Stimulated activated CD4-positive, alpha-beta T cell treated with anti-CD3 and anti-CD28 coated beads, Interleukin-1b, Interleukin-23, amount 100 ng/mL, for 4 hours (primary cell): ENCODE data around the gene TMEM121B.
A peak's percentile ranks its signal among the peaks of the same experiment; 100 is the strongest.
"Not testable (repeated sequence)": the region's sequence is repeated elsewhere in the genome, so short reads cannot be mapped to it uniquely, and the experiment has no call there.

ENCODE experiments used
- DNase-seq, 2 donors: peaks; one replicate each; pipeline ENCODE4 v3.0.0-alpha.2; 2020; ENCODE audit warnings: low read depth in 2 of 2

The TMEM121B gene

GRCh38 chr22:17121233-17122195 lies at the start of gene TMEM121B:
Gene TMEM121B, minus strand, starts transcription at chr22:17121360. Its CDS starts 233 bp downstream, at chr22:17121127.
- DNase-seq = peak in 1 of 2 donors; percentile 12

DNA sequence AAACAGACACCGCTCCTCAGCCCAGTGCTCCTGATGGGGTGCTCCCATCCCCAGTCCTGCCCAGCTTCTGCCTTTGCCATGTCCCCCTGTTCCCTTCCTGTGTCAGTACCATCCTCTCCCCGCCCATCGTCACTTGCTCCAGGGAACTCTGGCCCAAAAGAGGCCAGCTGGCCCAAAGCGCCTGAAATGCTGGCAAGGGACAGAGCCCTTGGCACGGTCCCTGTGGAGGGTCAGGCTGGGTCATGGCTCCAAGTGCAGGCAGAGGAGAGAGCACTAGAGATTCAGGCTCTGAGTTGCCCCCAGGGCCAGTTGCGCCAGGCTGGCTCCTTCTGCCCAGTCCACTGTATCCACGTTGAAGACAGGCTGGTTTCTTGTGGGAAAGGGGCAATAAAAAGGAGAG lies 46.3 kb upstream of the TMEM121B start:
- no peak for DNase-seq

GRCh38 chr22:17164392-17165024 lies 43.3 kb upstream of the TMEM121B start:
- no peak for DNase-seq

GRCh38 chr22:17162731-17163130 lies 41.6 kb upstream of the TMEM121B start:
- no peak for DNase-seq

DNA sequence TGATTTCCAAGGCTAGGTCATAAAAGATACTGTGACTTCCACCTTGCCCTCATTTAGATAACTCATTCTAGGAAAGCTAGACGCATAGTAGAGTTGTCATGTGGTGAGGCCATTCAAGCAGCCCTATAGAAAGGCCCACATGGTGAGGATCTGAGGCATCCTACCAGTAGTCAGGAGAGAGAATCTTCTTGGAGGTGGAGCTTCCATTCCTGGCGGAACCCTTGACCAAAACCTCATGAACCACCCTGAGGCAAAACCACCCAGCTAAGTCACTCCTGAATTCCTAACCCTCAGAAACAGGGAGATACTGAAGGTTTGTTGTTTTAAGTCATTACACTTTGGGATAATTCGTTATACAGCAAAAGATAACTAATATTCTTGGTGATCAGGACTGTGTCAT lies 40.8 kb upstream of the TMEM121B start:
- DNase-seq = no peak

GRCh38 chr22:17159504-17159951 lies 38.4 kb upstream of the TMEM121B start:
- peak; percentile 52 to 64 for DNase-seq

- DNase-seq = peak; percentile 87 to 89
Measured at GRCh38 chr22:17158568-17159503, 37.7 kb upstream of the TMEM121B start, which contains the start of gene HDHD5. Gene HDHD5, minus strand, starts transcription at chr22:17159277. Its CDS starts 26 bp downstream, at chr22:17159251.

DNA sequence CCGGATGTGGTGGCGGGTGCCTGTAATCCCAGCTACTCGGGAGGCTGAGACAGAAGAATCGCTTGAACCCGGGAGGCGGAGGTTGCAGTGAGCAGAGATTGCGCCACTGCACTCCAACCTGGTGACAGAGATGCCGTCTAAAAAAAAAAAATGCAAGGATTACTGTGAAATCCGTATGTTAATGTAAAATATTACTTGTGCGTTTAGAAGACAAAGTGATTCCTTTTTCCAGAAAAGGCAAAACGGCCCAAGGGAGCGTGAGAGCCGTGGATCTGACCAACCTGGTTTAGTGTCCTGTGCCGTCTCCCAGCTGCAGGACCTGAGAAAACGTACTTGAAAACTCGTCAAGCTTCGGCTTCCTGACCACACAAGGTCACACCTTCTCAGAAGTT lies 37.0 kb upstream of the TMEM121B start:
- DNase-seq = no peak

GRCh38 chr22:17157714-17158113 lies 36.6 kb upstream of the TMEM121B start:
- no peak for DNase-seq

DNA sequence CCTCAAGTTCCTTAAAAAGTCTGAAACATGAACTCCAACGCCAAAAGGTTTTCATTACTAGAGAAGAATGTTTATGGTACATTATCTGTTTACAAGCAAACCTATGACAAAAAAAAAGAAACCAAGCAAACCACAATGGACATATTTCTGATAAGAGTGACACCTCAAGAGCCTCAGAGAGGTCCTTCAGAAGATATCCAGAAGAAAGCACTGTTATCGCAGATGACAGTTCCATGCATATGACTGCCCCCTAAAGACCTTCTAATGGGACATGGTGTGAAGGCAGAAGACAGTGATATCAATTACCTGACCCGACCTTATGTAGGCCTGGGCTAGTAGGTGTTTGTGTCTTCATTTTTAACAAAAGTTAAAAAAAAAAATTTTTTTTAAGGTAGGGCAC lies 34.8 kb upstream of the TMEM121B start:
- no peak for DNase-seq

- no peak for DNase-seq
Measured at GRCh38 chr22:17152971-17153370, 31.8 kb upstream of the TMEM121B start.

GRCh38 chr22:17152340-17152739 lies 31.2 kb upstream of the TMEM121B start:
- DNase-seq = no peak

DNA sequence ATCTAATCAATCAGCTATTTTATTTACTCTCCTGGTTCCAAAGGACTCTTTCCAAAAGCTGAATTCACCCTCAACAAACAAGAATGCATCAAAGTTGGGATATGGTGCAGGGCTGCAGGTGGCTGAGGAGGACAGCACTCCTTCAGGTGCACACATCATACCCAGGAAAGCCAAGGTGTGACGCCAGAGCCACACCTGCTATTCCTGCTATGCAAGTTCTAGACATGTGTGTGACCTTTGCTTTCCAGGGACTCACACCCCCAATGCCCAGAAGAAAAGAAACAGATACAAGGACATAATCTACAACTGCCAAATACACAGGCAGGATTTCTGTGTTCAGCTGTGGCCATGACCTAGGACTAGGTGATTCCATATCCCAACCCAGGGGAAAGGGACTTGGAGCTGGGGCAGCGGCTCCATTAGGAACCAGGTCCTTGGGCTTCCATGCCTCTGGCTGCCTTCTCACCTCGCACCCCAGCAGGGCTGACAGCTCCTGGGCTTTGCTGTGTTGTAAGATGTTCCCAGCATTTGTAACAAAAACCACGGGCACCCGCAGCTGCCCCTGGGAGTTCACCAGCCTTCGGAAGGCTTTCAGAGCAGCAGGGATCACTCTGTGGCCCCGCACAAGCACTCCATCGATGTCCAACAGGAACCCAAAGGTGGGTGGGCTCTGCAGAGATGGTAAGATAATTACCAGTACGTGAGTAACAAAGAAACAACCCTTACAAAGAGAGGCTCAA lies 28.1 kb upstream of the TMEM121B start:
- no peak for DNase-seq

GRCh38 chr22:17147458-17147857 lies 26.3 kb upstream of the TMEM121B start:
- DNase-seq = not testable (repeated sequence)

GRCh38 chr22:17145021-17145680 lies 24.0 kb upstream of the TMEM121B start:
- DNase-seq = no peak

DNA sequence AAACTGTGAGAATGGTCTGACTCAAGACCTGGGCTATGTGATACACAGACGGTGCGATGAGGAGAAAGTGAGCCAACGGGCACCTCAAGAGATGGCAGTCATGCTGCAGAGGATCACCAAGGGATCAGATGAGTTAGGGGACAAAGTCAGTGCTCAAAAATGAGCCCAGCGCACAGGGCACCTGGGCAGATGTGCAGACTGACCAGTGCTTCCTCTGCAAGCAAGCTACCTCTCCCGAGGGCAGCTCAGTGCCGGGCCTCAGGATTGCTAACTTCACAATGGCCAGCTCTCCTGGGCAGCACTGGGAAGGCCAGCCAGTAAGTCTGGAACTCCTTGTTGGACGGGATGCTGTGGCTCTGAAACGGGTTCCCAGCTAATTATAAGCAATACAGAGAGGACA lies 22.7 kb upstream of the TMEM121B start:
- no peak for DNase-seq

GRCh38 chr22:17143101-17143500 lies 21.9 kb upstream of the TMEM121B start:
- DNase-seq = no peak

DNA sequence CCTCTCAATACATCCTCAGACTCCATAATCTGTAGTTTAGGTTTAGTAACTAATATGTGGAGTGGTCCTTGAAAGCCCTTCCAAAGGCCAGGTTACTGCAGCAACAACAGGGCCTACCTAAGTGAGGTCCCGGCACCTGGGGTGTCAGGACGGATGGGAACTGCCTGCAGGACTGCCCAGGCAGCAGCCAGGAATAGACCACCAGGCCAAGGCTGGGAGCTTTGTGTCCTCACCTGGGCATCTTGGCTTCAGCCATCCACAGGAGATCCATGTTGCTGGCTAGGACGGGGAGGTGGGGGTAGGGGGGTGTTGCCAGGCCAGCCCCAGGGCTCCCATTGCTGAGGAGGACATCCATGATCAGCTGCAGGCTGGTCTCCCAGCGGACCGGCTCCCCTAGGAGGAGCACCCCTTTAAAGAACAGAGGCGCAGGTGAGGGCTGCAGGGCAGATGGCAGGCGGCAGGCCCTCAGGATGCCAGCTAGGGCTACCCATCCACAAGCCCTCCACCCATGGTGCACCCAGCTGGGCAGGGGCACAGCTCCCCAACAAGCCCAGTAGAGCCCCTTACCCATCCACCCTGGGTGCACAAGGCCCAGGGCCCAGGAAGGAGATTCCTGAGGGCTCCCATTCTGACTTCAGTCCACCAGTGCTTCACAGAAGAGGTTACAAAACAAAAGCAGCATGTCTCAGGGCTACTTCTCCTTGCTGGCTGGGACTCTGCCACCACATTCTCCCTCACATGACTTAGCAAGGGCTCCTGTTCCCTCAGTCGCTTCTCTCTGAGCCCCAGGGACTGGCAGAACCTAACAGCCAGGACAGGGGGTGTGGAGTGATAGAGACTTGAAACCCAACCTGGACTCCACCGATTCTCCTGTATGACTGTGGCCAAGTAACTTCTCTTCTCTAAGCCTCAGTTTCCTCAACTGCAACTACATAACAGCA lies 19.9 kb upstream of the TMEM121B start:
- DNase-seq = no peak

- DNase-seq = no peak
Measured at GRCh38 chr22:17140022-17140421, 18.9 kb upstream of the TMEM121B start.
